Measurements from ENCODE around the gene FARP2. TPM values are rescaled to one million over a fixed set of nuclear protein-coding genes. Genes with fewer than 3 reads are reported as not detected.

FARP2 gene
- total and polyA plus RNA-seq, 2 of the 13 experiments (the other 11 are each of a cell fraction or from before 2014, with no cell fraction given): 28.0 to 45.4 TPM

DNA sequence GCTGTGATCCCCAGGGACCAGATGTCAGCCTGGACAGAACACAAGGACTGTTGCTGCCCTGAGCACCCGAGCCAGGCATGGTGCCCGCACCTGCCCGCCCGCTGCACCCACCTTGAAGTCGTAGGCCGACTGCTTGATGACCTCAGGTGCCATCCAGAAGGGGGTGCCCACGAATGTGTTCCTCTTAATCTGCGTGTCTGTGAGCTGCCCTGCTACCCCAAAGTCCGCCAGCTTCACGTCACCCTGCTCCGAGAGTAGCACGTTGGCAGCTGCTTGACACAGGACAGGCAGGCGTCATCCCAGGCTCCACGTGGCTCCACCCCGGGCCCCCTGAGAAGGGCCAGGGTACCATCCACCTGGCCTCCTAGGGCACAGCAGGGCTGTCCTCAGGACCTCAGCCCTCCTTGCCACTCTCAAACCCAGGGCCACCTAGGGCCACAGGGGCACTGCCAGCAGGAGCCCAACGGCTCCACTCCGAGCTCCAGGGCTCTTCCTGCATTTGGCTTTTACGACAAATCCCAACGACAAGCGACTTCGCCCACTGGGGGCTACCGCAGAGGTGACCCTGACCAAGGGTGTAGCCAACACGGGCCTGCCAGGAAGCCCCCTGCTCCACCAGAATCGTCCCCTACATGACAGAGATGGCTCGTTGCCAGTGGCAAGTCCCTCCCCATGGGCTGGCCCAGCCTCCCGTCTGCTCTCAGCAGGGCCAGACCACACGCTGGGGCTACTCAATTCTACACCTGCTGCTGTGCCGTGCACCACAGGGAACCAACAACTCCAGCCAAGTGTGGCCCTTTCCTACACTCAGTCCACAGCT, 143.3 kb downstream of the FARP2 start (continued):
- TF ChIP-seq HIC2 (CRISPR knock-in tag; IDR thresholded peaks at IDR 0.05; ENCODE audit: low read depth): no peak
- TF ChIP-seq ZBTB43 (CRISPR knock-in tag; conservative IDR thresholded peaks at IDR 0.05): no peak
- TF ChIP-seq ZNF761 (CRISPR knock-in tag; conservative IDR thresholded peaks at IDR 0.05): no peak
- TF ChIP-seq TBX2 (CRISPR knock-in tag; IDR thresholded peaks at IDR 0.05; ENCODE audit: borderline replicate concordance): no peak
- TF ChIP-seq ELF1 (CRISPR knock-in tag; IDR thresholded peaks at IDR 0.05): no peak
- peak; percentile 89 for TF ChIP-seq AGO2 (optimal IDR thresholded peaks at IDR 0.05; ENCODE audit: low read depth, low read length)
- no peak for TF ChIP-seq U2AF2 (IDR thresholded peaks at IDR 0.05; ENCODE audit: low read depth, low read length)
- TF ChIP-seq, protein P1, sequence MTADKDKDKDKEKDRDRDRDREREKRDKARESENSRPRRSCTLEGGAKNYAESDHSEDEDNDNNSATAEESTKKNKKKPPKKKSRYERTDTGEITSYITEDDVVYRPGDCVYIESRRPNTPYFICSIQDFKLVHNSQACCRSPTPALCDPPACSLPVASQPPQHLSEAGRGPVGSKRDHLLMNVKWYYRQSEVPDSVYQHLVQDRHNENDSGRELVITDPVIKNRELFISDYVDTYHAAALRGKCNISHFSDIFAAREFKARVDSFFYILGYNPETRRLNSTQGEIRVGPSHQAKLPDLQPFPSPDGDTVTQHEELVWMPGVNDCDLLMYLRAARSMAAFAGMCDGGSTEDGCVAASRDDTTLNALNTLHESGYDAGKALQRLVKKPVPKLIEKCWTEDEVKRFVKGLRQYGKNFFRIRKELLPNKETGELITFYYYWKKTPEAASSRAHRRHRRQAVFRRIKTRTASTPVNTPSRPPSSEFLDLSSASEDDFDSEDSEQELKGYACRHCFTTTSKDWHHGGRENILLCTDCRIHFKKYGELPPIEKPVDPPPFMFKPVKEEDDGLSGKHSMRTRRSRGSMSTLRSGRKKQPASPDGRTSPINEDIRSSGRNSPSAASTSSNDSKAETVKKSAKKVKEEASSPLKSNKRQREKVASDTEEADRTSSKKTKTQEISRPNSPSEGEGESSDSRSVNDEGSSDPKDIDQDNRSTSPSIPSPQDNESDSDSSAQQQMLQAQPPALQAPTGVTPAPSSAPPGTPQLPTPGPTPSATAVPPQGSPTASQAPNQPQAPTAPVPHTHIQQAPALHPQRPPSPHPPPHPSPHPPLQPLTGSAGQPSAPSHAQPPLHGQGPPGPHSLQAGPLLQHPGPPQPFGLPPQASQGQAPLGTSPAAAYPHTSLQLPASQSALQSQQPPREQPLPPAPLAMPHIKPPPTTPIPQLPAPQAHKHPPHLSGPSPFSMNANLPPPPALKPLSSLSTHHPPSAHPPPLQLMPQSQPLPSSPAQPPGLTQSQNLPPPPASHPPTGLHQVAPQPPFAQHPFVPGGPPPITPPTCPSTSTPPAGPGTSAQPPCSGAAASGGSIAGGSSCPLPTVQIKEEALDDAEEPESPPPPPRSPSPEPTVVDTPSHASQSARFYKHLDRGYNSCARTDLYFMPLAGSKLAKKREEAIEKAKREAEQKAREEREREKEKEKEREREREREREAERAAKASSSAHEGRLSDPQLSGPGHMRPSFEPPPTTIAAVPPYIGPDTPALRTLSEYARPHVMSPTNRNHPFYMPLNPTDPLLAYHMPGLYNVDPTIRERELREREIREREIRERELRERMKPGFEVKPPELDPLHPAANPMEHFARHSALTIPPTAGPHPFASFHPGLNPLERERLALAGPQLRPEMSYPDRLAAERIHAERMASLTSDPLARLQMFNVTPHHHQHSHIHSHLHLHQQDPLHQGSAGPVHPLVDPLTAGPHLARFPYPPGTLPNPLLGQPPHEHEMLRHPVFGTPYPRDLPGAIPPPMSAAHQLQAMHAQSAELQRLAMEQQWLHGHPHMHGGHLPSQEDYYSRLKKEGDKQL (CRISPR knock-in tag; IDR thresholded peaks at IDR 0.05; ENCODE audit: low read depth): no peak
- no peak for TF ChIP-seq ZNF672 (CRISPR knock-in tag; IDR thresholded peaks at IDR 0.05)
- TF ChIP-seq, protein P2, sequence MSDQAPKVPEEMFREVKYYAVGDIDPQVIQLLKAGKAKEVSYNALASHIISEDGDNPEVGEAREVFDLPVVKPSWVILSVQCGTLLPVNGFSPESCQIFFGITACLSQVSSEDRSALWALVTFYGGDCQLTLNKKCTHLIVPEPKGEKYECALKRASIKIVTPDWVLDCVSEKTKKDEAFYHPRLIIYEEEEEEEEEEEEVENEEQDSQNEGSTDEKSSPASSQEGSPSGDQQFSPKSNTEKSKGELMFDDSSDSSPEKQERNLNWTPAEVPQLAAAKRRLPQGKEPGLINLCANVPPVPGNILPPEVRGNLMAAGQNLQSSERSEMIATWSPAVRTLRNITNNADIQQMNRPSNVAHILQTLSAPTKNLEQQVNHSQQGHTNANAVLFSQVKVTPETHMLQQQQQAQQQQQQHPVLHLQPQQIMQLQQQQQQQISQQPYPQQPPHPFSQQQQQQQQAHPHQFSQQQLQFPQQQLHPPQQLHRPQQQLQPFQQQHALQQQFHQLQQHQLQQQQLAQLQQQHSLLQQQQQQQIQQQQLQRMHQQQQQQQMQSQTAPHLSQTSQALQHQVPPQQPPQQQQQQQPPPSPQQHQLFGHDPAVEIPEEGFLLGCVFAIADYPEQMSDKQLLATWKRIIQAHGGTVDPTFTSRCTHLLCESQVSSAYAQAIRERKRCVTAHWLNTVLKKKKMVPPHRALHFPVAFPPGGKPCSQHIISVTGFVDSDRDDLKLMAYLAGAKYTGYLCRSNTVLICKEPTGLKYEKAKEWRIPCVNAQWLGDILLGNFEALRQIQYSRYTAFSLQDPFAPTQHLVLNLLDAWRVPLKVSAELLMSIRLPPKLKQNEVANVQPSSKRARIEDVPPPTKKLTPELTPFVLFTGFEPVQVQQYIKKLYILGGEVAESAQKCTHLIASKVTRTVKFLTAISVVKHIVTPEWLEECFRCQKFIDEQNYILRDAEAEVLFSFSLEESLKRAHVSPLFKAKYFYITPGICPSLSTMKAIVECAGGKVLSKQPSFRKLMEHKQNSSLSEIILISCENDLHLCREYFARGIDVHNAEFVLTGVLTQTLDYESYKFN (CRISPR knock-in tag; conservative IDR thresholded peaks at IDR 0.05): no peak
- TF ChIP-seq ZNF225 (CRISPR knock-in tag; IDR thresholded peaks at IDR 0.05): 0 out of 2 replicates have a peak, but pooled peaks have one; percentile 38
- no peak for TF ChIP-seq ZNF788 (CRISPR knock-in tag; IDR thresholded peaks at IDR 0.05; ENCODE audit: borderline replicate concordance)

Data from HepG2 (cell line).